ENCODE data around the gene KNTC1. TPM values are rescaled to one million over a fixed set of nuclear protein-coding genes. Genes with fewer than 3 reads are reported as not detected.

Gene KNTC1
- total and polyA plus RNA-seq, 12 donors = 2.0 to 8.1 (median 3.0) TPM

- intact Hi-C loops (cut with DNase I) = no loop called here
- DNase-seq (no peak), ATAC-seq (no peak)
- 95 to 98% methylated on average over 2 of the region's 2 CpGs for WGBS, 2 donors
- Histone ChIP-seq H3K4me3 (no peak overlapping the region), H3K9me3 (no peaks in the 10 kb centered on the region), H3K36me3 (peaks cover 0 to 85% (median 5%) of the 10 kb centered on the region in 9 donors), H3K27me3 (no peaks in the 10 kb centered on the region), H3K27ac (no peak overlapping the region), H3K4me1 (no peaks in the 10 kb centered on the region)
- no peak for TF ChIP-seq CTCF (IDR thresholded peaks at IDR 0.05)
Measured at GRCh38 chr12:122544537-122544936, 17.5 kb downstream of the KNTC1 start.

DNA sequence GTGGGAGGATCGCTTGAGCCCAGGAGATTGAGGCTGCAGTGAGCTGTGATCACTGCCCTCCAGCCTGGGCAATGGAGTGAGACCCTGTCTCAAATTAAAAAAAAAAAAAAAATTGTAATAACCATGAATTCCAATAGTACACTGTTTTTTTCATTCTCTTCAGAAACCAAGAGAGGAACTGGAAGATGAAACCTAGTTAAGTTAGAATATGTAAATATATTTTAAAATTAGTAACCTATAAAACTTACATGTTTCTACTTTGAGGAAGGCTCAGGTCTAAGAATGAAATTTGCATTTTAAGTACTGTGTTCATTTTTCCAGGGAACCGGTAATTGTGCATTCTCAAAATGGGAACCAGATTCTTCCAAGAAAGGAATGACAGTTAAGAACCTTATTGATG lies 18.8 kb downstream of the KNTC1 start:
- Histone ChIP-seq H3K36me3 (peaks cover 0 to 91% (median 5%) of the 10 kb centered on the region in 9 donors), H3K9me3 (no peaks in the 10 kb centered on the region), H3K27ac (no peak overlapping the region), H3K27me3 (no peaks in the 10 kb centered on the region), H3K4me1 (no peaks in the 10 kb centered on the region), H3K4me3 (no peak overlapping the region)
- TF ChIP-seq CTCF (IDR thresholded peaks at IDR 0.05) = no peak
- no peak for ATAC-seq
- no peak for DNase-seq
- WGBS, 2 donors = 99 to 100% methylated on average over 2 of the region's 2 CpGs
- intact Hi-C loops (cut with DNase I) = no loop called here

GRCh38 chr12:122547330-122547729 lies 20.3 kb downstream of the KNTC1 start:
- ATAC-seq = no peak
- no peak overlapping the region for H3K4me3 ChIP-seq
- no peak overlapping the region for H3K27ac ChIP-seq
- no peak for TF ChIP-seq CTCF (IDR thresholded peaks at IDR 0.05)
- no peak for DNase-seq
- 92% methylated on average over 5 of the region's 5 CpGs for WGBS, 2 donors
- H3K4me1 ChIP-seq = no peaks in the 10 kb centered on the region
- peaks cover 0 to 98% (median 5%) of the 10 kb centered on the region in 9 donors for H3K36me3 ChIP-seq
- H3K27me3 ChIP-seq = no peaks in the 10 kb centered on the region
- no peaks in the 10 kb centered on the region for H3K9me3 ChIP-seq
- intact Hi-C loops (cut with DNase I) = no loop called here

DNA sequence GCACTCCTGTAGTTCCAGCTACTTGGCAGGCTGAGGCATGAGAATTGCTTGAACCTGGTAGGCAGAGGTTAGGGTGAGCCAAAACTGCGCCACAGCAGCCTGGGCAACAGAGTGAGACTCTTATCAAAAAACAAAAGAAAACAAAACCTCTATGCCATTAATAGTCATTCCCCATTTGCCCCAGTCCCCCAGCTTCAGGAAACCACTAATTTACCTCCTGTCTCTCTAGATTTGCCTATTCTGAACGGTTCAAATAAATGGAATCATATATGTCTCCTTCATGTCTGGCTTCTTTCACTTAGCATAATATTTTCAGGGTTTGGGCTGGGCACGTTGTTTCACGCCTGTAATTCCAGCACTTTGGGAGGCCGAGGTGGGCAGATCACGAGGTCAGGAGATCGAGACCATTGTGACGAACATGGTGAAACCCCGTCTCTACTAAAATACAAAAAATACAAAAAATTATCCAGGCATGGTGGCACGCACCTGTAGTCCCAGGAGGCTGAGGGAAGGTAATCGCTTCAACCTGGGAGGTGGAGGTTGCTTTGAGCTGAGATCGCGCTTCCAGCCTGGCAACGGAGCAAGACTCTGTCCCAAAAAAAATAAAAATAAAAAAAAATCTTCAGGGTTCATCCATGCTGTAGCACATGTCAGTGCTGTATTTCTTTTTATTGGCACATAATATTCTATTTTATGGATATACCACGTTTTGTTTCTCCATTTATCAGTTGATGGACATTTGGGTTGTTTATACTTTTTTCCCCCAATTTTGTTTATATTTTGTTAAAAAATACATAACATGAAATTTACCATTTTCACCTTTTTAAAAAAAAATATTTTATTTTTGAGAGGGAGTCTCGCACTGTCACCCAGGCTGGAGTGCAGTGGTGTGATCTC lies 31.9 kb downstream of the KNTC1 start:
- peaks cover 0 to 70% (median 12%) of the 10 kb centered on the region in 9 donors for H3K36me3 ChIP-seq
- ATAC-seq = no peak
- intact Hi-C loops (cut with DNase I) = no loop called here
- no peak for TF ChIP-seq CTCF (IDR thresholded peaks at IDR 0.05)
- H3K4me3 ChIP-seq = no peak overlapping the region
- no peak for DNase-seq
- no peak overlapping the region for H3K27ac ChIP-seq
- WGBS, 2 donors = 98% methylated on average over 16 of the region's 16 CpGs
- H3K4me1 ChIP-seq = no peaks in the 10 kb centered on the region
- H3K9me3 ChIP-seq = peaks cover 0 to 4% (median 0%) of the 10 kb centered on the region in 11 donors
- H3K27me3 ChIP-seq = no peaks in the 10 kb centered on the region

All from heart right ventricle (tissue), 16 donors.